Measurements from ENCODE around the gene HAUS8.
"Not testable (repeated sequence)": the region's sequence is repeated elsewhere in the genome, so short reads cannot be mapped to it uniquely, and the experiment has no call there.

HAUS8 gene

GRCh38 chr19:17101686-17102628 lies 26.7 kb upstream of the HAUS8 start:
- no peak for DNase-seq

- no peak for DNase-seq
These were observed 23.1 kb upstream of the HAUS8 start for GRCh38 chr19:17098326-17098725.

GRCh38 chr19:17097593-17098126 lies 22.4 kb upstream of the HAUS8 start:
- no peak for DNase-seq

- DNase-seq, result no peak
These were observed 20.1 kb upstream of the HAUS8 start for GRCh38 chr19:17095141-17095919.

- DNase-seq, result not testable (repeated sequence)
These were observed 19.4 kb upstream of the HAUS8 start for GRCh38 chr19:17094694-17095093.

- no peak for DNase-seq
These were observed 17.4 kb upstream of the HAUS8 start for GRCh38 chr19:17092696-17093095.

- no peak for DNase-seq
These were observed 16.6 kb upstream of the HAUS8 start for GRCh38 chr19:17091758-17092333.

- no peak for DNase-seq
These were observed 15.3 kb upstream of the HAUS8 start for GRCh38 chr19:17090583-17090982.

GRCh38 chr19:17088552-17088951 lies 13.3 kb upstream of the HAUS8 start:
- no peak for DNase-seq

- DNase-seq, result no peak
These were observed 11.6 kb upstream of the HAUS8 start for GRCh38 chr19:17086834-17087233.

GRCh38 chr19:17086120-17086519 lies 10.9 kb upstream of the HAUS8 start:
- DNase-seq, result no peak

GRCh38 chr19:17081672-17082630 lies 6.7 kb upstream of the HAUS8 start:
- no peak for DNase-seq

GRCh38 chr19:17080440-17080801 lies 5.2 kb upstream of the HAUS8 start:
- no peak for DNase-seq

GRCh38 chr19:17079710-17080439 lies 4.6 kb upstream of the HAUS8 start:
- DNase-seq, result no peak

- DNase-seq, result no peak
These were observed 3.9 kb upstream of the HAUS8 start for GRCh38 chr19:17078920-17079709.

GRCh38 chr19:17078036-17078919 lies 3.0 kb upstream of the HAUS8 start:
- DNase-seq, result no peak

GRCh38 chr19:17077447-17078028 lies 2.3 kb upstream of the HAUS8 start:
- no peak for DNase-seq

GRCh38 chr19:17076543-17076991 lies 1.3 kb upstream of the HAUS8 start:
- DNase-seq, result no peak
